Measurements from ENCODE around the gene PDE11A.

PDE11A gene

GRCh38 chr2:177670791-177671535 lies 401.6 kb downstream of the PDE11A start:
- H3K27me3 Mint-ChIP-seq (ENCODE audit: low read depth, poor library complexity): no peaks in the 10 kb centered on the region
- peaks cover 72% of the 10 kb centered on the region for H3K4me1 Mint-ChIP-seq
- peak overlapping the region; percentile 96 for H3K27ac Mint-ChIP-seq
- peak overlapping the region; percentile 39 for H3K4me3 Mint-ChIP-seq
- no peak for TF ChIP-seq CTCF (IDR thresholded peaks at IDR 0.05)
- DNase-seq: no peak
- H3K36me3 Mint-ChIP-seq (ENCODE audit: low read depth): peaks cover 4% of the 10 kb centered on the region
- H3K9me3 Mint-ChIP-seq: no peaks in the 10 kb centered on the region

- no peak for TF ChIP-seq CTCF (IDR thresholded peaks at IDR 0.05)
- Mint-ChIP-seq H3K36me3 (ENCODE audit: low read depth) (peaks cover 4% of the 10 kb centered on the region), H3K27me3 (ENCODE audit: low read depth, poor library complexity) (no peaks in the 10 kb centered on the region), H3K27ac (no peak overlapping the region), H3K4me1 (peaks cover 60% of the 10 kb centered on the region), H3K4me3 (no peak overlapping the region), H3K9me3 (no peaks in the 10 kb centered on the region)
- DNase-seq: no peak
These were observed 402.8 kb downstream of the PDE11A start for GRCh38 chr2:177669625-177670330.

GRCh38 chr2:177669201-177669600 lies 403.4 kb downstream of the PDE11A start:
- no peak for TF ChIP-seq CTCF (IDR thresholded peaks at IDR 0.05)
- no peak overlapping the region for H3K27ac Mint-ChIP-seq
- H3K9me3 Mint-ChIP-seq: no peaks in the 10 kb centered on the region
- no peak overlapping the region for H3K4me3 Mint-ChIP-seq
- H3K27me3 Mint-ChIP-seq (ENCODE audit: low read depth, poor library complexity): no peaks in the 10 kb centered on the region
- peaks cover 4% of the 10 kb centered on the region for H3K36me3 Mint-ChIP-seq (ENCODE audit: low read depth)
- H3K4me1 Mint-ChIP-seq: peaks cover 54% of the 10 kb centered on the region
- DNase-seq: no peak

GRCh38 chr2:177668617-177669016 lies 404.0 kb downstream of the PDE11A start:
- H3K36me3 Mint-ChIP-seq (ENCODE audit: low read depth): peaks cover 3% of the 10 kb centered on the region
- H3K27me3 Mint-ChIP-seq (ENCODE audit: low read depth, poor library complexity): peaks cover 5% of the 10 kb centered on the region
- H3K9me3 Mint-ChIP-seq: no peaks in the 10 kb centered on the region

GRCh38 chr2:177667626-177668025 lies 405.0 kb downstream of the PDE11A start:
- DNase-seq: no peak
- no peak for TF ChIP-seq CTCF (IDR thresholded peaks at IDR 0.05)
- no peaks in the 10 kb centered on the region for H3K36me3 Mint-ChIP-seq (ENCODE audit: low read depth)
- H3K27ac Mint-ChIP-seq: no peak overlapping the region
- H3K9me3 Mint-ChIP-seq: no peaks in the 10 kb centered on the region
- H3K27me3 Mint-ChIP-seq (ENCODE audit: low read depth, poor library complexity): peaks cover 6% of the 10 kb centered on the region
- H3K4me1 Mint-ChIP-seq: peaks cover 57% of the 10 kb centered on the region
- H3K4me3 Mint-ChIP-seq: no peak overlapping the region

More at GRCh38 chr2:177668617-177669016, 404.0 kb downstream of the PDE11A start:
- Mint-ChIP-seq H3K27ac (no peak overlapping the region), H3K4me3 (no peak overlapping the region), H3K4me1 (peaks cover 54% of the 10 kb centered on the region)
- no peak for TF ChIP-seq CTCF (IDR thresholded peaks at IDR 0.05)
- no peak for DNase-seq

All from nephron progenitor cell (in vitro differentiated cells).